Activated T-helper 1 cell treated with Interleukin-2 at 50 U/mL for 16 hours (primary cell): ENCODE data around the gene TBCD.
A peak's percentile ranks its signal among the peaks of the same experiment; 100 is the strongest.

Experiments used
- DNase-seq: peaks from one replicate; pipeline ENCODE4 v3.0.0-alpha.2; 2020; ENCODE audit warnings: low read depth

TBCD gene

DNA sequence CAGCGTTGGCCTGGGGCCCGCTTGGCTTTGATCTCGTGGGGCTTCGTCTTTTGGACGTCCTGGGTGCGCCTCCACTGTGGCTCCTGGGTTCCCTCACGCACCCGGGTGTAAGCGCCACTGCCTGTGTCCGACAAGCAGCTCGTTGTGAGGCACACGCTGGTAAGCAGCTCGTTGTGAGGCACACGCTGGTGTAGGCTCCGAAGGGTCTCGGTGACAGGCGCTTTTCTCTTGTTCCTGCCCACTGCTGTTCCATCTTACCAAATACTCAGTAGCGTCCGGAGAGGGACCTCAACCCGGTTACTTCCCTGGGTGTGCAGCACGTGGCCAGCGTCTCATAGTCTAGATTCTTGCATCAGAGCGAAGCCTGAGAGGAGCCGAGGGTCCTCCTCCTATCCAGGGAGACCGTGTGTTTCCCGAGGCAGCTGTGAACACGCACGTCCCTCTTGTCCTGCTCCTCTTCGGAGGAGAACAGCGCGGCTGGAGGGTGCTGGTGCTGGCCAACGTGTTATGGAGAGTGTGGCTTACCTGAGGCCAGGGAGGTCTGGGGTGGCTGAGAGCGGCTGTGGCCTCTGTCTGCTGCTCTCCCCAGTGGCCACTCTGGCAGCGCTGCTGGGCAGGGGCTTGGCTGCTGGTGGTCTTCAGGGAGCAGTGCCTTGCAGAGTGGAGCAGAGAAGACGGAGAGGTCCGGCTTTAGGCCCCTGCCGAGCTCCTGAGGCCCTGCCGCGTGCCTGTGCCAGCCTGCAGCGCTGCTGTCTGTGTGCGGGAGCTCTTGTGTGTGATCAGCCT lies 120.1 kb downstream of the TBCD start:
- no peak for DNase-seq

DNA sequence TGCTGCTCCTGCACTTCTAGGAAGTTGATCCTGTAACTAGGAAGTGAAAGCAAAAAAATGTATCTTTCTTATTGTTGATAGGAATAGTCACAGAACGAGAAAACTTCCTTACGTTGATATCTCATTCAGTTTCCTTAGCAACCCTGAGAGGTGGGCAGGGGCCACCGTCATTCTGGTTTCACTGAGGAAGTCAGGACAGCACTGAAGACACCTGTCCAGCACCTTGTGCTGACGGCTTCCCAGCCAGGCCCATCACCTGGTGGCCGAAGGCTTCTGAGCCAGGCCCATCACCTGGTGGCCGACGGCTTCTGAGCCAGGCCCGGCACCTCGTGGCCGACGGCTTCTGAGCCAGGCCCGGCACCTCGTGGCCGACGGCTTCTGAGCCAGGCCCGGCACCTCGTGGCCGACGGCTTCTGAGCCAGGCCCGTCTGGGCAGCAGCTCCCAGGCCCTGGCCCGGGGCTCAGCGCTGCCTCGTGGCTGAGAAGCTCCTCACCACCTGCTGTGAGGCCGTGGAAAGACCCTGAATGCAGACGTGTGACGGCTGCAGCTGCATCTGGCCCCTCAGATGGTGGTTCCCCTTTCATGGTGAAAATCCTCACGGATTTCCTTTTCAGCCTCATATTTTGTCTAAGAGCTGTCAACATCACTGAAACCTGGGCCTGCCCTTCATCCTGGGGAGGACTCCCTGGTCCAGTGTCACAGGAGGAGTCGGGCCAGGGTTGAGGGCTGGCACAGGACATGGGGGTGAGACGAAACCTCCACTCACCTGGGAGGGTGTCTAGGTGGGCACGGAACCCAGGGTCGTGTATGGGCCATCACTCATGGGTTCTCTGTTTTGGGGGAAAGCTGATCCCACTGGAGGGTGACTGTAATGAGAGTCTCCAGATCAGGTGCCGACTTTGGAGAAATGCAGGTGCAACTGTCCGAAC lies 121.0 kb downstream of the TBCD start:
- DNase-seq = no peak

DNA sequence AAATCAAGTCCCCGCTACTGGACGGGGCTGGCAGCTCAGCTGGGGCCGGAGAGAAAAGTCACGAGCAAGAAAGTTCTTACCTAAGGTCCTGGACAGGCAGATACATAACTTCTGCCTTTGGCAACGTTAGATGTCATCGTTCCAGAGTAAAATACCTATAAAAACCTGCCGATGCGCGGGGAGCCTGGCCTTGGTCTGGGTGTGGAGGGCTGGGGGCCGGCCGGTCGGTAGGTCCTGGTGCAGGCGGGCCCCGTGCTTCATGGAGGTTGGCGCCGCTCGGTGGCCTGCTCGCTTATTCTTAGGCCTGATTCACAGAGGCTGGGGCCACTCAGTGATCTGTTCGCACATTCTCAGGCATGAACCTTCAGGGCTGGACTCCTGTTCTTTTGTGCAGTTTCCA lies 121.7 kb downstream of the TBCD start:
- no peak for DNase-seq

DNA sequence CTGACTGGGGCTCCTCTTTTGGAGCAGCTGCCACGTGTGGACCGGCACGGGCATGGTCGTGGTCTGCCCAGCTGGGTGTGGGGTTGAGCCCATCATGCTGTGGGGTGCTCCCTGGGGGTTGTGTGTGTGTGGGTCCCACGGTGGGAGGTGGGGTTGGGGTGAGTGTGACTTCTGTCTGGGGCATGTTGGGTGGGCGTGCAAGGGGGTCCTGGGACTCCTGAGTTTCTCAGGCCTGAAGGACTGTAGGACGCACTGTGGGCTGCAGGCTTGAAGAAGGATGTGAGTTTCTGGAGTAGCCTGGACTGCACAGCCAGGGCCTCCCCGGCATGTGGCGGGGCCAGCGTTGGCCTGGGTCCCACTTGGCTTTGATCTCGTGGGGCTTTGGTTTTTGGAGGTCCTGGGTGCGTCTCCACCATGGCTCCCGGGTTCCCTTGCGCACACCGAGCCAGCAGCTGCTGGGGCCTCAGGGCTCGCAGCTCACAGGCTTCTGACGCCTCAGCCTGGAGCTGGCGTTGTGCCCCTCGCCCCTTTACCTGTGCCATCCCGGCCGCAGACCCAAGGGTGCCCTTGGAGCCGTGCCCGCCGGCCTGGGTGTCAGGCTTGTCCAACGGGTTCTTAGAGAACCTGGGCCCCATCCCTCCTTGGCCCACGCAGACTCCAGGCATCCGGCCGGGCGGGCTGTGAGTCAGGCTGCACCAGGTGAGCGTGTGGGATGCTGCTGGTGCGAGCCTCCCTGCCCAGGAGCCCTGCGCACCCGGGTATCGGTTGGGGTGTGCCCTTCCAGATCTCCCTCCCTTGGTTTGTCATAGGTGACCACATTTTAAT lies 122.4 kb downstream of the TBCD start:
- DNase-seq = no peak

DNA sequence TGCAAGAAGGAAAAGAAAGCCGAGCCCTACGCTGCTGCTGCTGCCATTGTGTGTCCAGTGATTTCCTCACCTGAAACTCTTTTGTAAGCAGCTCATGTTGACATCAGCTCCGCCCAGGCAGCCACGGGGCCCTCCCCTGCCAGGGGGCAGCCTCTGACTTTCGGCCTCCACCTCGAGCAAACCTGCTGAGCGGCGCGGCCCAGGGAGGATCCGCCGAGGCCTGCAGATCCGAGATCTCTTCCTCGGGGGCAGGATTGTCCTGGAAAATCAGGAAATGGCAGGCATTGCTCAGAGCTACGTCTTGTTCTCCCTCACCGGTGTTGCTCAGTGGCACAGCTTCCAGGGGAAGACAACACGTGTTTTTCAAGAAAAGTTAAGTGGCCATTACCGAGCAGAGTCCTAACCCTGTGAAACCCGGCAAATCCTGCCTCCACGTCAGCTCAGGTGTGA lies 123.6 kb downstream of the TBCD start:
- DNase-seq = no peak

DNA sequence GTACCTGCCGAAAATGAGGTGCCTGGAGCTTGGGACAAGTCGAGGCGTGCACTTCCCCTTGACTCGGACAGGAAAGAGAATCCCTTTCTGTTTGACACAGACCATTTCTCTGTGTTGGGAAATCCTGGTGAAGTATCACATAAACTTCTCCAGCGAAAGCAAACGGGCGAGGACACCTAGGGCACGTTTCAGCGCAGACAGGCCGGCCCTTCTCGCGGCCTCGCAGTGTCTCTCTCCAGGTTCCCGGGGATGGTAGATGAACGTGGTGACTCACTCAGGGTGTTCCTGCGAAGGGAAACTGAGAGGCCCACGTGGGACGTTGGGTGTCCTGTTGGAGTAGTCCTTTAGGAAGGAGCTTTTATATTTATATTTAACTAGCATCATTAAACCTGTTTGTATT lies 124.3 kb downstream of the TBCD start:
- no peak for DNase-seq

DNA sequence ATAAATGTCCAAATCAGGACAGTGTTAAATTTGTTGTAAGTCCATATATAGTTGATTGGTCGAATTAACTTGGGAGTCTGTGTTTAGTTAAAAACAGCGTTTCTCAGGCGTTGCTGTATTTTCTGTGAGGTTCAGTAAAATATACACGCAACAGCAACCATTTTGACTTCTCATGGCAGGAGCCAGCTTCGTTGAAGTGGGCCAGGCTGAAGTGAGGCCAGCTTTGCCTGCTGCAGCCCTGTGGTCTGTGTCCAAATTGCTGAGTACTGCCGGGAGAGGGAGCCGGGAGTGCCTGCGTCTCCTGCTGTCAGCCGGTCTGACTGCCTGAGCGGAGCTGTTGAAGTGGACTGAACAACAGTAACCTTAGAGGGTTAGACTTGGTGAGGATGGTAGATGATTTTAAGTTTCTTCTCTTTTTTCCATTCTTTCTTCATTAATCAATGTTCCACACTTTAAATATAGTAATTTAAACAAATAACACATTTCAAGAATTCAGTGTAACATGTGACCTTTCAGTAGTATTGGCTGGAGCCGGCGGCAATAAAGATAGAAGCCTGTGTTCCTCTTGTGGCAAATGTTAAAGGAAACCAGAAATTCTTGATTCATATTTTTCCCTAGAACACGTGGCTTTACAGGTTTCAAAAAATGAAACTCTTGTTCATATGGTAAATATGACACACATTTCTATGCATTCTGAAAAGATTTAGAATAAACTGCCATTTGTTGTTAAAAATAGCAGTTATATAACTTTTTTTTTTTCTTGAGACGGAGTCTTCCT lies 124.9 kb downstream of the TBCD start:
- no peak for DNase-seq

DNA sequence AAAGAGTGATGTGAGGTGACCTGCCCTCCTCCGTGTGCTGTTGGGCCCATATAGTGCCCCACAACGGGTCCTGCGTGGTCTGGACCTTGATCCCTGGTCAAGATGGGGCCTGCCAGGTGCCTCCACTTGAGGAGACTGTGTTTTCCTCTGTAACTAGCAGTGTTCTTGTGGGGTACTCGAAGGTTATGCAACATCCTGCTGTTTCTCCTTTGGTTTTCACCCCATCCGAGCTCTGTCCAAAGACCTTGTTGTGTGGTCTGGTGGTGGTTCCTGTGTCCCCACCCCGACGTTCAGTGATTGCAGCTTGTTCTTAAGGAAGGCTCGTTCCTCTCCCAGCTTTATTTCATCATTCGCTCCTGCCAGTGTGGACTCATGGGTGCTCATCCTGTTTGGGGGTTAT lies 126.7 kb downstream of the TBCD start:
- no peak for DNase-seq

DNA sequence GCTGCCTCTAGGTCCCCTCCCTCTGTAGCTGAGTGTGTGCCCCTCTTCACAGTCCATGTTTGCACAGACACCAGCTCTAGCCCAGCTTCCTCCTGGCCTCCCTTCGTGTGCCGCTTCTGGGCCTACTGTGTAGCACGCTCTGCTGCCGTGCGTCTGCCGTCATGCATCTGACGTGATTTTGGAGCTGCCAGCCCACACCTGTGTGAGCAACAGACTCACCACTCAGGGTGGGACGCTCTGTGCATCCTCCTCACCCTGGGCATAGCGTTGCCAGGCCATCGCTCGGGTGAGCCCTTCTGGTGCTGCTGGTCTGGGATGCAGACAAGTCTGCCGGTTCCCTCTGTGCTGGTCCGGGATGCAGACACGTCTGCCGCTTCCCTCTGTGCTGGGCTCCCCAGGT lies 127.4 kb downstream of the TBCD start:
- DNase-seq = no peak

DNA sequence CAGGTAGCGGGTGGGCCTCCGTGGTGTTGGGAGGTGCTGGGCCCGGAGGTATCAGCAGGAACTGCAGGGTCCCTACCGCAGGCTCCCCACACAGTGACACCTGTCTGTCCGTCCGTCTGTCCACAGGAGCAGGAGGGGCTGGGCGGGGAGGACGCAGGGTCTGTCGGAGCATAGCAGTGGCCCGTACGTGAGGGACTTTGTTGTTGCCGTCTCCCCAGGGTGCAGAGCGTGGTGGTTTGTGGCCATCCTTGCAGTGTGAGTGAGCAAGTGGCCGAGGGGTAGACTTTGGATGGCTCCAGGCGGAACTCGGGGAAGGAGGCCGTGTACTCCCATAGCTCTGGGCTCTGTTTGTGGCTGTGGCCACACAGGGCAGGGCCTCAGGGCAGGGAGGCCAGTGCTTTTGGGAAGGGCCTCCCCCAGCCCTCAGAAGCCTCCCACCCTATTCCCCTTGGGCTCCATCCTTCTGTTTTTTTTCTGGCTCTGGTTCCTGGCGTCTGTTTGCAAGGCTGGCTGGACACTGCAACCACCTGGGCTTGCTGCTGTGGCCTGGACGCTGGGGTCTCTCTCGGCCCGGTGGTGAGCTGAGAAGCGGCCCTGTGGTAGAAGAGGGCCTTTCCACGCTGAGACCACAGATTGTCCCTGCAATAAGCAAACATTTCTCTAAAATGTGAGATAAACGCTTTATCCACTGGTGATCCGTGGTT lies 128.9 kb downstream of the TBCD start:
- DNase-seq = no peak

DNA sequence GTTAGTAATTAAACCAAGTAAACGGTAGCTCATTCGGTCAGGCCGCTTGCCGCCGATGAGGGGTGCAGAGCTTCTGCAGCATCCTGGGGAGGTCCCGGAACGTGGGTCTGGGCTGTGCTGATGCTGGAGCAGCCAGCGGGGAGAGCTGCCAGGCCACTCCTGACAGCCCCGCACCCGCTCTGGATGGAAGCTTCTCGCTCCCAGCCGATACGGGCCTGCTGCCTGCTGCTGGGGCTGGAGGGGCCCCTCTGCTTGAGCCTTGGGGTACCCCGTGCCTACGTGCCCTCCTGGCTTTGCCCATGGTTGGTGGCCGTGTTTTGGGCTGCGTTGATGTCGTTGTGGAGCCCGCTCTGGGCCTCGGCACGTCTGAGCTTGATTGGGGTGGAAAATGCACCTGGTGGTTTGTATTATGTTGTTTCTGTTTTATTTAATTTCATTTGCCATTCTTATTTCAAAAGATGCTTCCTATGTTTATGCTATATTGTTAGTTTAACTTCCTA lies 129.5 kb downstream of the TBCD start:
- no peak for DNase-seq

DNA sequence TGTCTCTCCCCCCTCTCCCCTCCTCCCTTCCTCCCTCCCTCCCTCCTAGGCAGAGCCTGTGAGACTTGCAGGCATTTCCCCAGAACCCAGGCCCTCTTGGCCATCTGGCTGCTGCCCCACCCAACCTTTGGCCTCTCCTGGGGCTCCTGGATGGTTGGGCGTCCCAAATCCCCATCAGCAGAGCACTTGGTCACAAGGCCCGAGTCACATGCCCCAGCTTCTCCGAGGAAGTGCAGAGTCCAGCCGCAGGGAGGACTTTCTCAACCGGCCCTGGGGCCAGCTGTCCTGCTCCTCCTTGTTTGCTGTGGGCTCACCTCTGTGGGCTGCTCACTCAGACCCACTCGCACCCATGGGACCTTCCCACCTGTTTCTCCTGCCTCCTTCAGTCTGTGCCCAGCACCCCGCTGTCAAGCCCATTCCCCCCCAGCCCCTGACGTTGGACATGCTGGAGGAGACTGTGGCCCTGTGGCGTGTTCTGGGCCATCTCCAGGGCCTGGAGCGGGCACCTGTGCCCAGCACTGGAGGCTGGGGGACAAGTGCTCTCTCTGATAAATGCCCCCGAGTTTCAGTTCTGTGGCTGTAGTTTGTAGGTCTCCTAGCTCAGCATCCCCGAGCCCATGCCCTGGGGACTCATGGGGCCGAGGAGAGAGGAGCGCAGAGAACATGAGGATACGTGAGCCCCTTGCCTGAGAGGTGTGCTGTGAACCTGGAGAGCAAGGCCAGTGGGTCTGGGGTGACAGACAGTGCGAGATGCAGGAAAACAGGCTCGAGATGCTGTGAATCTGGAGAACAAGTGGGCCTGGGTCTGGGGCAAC lies 130.2 kb downstream of the TBCD start:
- no peak for DNase-seq

DNA sequence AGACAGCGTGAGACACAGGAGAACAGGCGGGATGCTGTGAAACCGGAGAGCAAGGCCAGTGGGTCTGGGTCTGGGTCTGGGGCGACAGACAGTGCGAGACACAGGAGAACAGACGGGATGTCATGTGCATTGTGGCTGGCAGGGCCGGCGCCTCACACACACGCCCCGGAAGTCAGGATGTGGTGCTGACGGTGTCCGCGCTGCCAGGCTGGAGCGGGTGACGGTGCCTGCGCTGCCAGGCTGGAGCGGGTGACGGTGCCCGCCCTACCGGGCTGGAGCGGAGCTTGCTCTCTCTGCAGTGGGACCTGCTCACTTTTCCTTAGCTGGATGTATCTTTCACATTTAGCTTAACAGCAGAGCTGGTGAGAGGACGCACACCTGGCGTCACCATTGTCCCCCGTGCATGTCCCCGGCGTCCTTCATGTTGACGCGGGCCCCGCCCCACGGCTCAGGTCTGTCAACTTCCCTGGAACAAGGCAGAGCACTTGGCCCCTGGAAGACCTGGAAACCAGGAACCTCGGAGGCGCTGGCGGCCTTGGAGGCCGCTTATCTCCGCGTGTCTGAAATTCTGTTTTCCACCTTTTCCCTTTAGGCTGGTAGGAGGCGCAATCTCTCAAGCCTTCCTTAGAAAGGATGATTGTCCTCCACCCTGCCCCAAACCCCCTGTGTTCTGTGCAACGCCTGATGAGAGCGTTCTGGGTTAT lies 131.0 kb downstream of the TBCD start:
- DNase-seq = peak; percentile 72

DNA sequence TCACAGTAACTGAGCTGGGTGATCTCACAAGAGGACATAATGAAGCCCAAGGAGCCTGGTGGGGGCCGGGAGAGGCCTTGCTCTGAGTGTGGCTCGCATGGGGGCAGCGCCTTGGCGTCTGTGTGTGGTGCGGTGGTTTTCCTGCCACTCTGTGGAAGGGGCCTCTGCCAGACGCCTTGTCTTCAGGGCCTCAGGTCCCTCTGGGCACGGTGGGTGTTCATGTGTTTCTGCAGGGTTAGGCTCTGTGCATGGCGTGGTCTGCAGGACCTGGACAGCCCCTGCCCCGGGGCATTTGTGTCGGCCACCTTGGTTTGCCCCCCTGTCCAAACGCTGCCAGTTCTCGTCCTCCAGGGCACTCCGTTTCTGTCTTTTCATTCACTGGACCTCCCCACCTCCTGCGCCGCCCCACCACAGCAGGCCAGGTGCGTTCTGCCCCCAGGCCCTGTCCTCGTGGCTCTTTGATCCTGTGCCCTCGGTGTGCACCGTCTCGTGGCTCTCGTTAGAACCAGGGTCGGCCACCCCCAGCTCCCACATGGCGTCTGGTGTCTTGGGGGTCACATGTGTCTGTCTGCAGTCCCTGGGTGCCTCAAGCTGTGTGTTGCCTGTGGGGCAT lies 131.7 kb downstream of the TBCD start:
- DNase-seq = no peak

DNA sequence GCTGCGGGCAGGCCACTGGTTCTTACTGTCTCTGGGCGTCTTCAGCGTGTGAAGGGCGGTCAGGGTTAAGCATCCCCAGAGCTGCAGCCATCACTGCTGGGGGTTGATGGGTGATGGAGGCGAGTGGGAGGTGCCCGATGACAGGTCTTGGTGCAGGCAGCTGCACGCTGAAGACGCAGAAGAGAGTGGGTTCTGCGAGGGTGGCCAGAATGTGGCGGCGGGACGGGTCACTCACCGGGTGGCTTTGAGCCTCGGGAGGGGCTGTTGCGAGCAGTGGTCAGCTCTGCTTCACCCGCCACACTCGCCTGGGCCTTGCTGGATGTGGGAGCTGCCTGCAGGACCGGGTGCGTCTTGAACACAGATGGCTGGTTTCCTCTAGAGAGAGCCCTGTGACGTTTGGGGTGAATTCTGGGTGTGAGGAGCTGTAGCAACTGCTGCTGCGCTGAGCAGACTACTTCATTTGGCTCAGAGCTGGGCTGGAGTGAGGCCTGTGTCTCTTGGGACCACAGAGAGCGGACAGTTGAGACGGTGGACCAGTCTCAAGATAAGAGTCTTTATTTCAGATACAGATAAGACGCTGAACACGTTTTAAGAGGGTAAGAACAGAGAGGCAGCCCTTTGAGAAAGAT lies 132.6 kb downstream of the TBCD start:
- no peak for DNase-seq

DNA sequence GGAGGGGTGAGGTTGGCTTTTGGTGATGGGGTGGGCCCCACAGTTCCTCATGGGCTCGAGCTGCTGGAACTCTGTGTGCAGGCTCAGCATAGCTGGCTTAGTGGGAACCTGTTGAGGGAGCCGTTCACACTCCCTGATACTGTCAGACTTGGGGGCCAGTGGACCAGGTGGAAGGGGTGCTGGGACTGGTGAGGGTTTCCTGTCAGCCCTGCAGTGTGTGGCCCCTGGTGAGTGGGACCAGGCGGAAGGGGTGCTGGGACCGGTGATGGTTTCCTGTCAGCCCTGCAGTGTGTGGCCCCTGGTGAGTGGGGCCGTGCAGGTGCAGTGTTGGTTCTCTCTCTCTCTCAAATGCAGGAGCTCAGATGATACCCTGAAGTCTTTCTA lies 133.1 kb downstream of the TBCD start:
- no peak for DNase-seq

DNA sequence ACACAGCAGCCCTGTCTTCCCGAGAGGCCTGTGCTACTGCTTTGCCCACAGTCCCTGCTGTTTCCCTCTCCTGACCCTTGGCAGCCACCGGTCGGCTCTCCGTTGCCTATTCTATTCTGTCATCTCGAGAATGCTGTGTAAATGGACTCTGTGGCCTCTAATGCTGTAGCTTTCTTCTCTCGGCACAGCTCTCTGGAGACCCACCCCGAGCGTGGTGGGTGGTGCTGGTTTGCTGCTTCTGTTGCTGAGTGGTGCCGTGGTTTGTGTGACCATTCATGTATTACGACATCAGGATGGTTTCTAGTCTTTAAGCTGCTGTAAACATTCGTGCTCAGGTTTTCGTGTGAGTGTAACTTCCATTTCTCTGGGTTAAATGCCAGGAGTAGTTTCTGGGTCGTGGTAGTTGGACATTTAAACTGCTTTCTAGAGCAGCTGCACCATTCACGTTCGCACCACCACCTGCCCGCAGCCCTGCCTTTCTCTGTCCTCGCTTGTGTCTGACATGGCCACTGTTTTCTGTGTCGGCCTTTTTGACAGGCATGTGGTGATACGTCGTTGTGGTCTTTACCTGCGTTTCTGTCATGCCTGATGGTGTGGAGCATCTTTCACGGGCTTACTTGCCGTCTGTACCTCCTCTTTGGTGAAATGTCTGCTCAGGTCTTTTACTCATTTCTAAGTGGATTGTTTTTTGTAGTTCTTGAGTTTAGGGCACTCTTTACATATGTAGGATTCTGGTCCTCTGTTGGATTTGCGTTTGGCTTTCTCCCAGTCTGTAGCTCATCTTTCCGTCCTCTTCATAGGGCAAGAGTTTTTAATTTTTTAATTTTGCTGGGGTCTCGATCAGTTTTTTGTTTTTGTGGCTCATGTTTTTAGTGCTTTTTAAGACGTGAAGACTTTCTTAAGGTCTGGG lies 135.6 kb downstream of the TBCD start:
- DNase-seq = no peak
